ENCODE results near the gene CFAP57.

GRCh38 chr1:43217747-43218146 is 45.6 kb downstream of the CFAP57 start:
- TF ChIP-seq POU2F2 (IDR thresholded peaks at IDR 0.05; ENCODE audit: low read depth, low read length) (no peak), POLR2A (IDR thresholded peaks at IDR 0.05; ENCODE audit: low read depth, low read length) (no peak), POLR2AphosphoS5 (IDR thresholded peaks at IDR 0.05; ENCODE audit: low read depth, low read length) (no peak), TAF1 (IDR thresholded peaks at IDR 0.05; ENCODE audit: low read depth, low read length) (no peak)

All from GM12891 (cell line).